ENCODE data around the gene GTPBP1. TPM values are rescaled to one million over a fixed set of nuclear protein-coding genes. Genes with fewer than 3 reads are reported as not detected.

GTPBP1 gene
- total RNA-seq, 1 donor from 2014 or later: 20.0 TPM

DNA sequence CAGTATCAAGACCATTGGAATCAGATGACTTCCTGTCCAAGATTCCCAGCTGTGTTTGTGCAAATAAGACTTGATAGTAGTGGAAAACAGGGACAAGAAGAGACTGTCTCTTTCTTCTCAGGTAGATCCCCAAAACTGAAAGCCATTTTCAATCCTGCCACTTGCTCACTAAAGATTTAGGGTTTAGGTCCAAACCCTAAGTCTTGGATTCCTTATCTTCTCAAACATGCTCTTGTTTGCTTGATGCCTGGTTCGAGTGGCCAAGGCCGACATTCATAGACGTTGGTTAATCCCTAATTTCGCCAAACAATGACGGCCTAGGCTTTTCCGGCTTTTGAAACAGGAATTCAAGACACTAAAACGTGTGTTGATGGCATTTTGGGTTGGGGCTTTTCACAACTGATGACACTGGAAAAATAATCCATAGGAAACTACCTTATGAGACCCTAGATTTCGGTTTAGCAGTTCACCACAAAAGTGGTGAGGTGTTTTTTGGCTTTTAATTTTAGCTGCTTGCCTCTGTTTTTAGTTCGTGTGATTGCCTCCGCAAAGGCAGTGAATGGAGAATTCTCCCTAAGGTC, 1.0 kb upstream of the GTPBP1 start:
- no peak for ATAC-seq

DNA sequence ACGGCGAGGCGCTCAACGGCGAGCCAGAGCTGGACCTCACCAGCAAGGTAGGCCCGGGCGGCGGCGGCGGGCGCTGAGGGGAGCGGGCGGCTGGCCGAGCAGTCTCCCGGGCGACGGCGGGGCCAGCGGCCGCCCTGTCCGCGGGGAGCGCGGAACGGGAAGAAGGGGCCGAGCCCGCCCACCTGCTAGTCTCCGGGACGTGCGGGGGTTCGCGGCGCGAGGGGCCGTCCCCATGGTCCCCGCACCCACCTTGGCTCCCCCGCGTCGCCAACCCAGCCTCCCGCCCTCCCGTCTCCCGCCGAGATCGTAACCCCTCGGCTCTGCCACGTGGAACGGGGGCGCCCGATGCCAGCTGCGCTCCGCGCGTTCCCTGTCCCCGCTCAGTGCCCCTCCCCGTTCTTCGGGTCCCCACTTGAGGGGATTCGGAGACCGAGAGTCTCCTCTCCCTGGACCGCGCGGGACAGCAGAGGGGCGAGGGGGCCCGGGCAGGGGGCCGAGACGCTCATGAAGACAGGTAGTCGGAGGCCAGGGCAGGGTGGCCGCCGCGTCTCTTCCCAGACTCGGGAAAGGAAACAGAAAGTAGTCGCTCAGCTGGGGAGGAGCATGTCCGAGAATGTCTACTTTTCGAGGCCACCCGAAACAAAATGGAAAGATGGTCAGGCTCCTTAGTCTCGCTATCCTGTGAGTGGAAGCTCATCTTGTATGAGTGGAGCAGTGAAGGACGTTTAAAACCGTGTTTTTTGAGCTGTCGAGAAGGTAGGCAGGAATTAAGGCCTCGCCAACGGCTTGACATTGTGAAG, 557 bp downstream of the GTPBP1 start:
- peak; percentile 3 for ATAC-seq

DNA sequence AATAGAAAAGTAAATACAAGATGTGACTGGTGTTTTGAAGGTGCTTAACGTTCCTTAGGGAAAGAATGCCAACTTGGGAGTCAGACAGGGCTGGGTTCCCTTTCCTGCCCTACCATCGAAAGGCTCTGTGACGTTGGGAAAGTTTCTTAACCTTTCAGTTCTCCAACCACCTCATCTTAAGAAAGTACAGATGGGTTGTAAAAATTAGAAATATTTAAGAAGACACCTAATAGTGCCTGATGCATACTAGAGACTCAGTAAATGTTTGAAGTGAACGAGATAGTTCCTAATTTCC, 1.1 kb downstream of the GTPBP1 start:
- ATAC-seq: no peak

DNA sequence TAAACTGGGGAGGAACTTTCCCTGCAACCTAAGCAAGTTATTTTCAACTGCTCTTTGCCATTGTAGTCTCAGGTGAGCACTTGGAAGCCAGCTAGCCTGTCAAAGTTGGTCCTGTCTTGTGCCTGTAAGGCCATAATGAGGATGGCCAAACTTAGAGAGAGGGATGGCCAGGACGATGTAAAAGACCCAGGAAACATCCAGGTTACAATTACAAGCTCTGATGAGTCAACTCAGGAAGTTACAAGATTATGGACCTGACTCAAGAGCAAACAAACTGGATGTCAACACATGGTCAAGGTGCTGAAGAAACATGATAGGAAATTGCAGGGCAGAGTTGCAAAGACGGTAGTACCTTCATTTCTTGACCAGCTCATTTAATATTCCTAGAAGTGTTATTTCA, 1.6 kb downstream of the GTPBP1 start:
- no peak for ATAC-seq

DNA sequence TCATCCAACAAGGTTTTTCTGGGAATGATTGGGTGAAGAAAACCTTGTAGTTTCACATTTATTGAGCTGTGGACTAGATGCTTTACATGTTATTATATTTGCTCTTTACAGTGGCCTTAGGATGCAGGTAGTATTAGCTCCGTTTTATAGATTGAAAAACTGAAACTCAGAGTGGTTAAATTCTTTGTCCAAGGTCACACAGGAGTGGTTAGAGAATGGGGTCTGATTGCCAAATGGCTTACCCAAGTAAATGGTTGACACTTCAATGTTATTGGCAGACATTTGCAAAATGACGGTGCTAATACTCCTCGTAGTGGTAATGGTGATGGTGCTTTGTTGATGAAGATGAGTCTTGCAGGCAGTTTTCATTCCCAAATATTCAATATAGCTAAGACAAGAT, 2.2 kb downstream of the GTPBP1 start:
- ATAC-seq: no peak

DNA sequence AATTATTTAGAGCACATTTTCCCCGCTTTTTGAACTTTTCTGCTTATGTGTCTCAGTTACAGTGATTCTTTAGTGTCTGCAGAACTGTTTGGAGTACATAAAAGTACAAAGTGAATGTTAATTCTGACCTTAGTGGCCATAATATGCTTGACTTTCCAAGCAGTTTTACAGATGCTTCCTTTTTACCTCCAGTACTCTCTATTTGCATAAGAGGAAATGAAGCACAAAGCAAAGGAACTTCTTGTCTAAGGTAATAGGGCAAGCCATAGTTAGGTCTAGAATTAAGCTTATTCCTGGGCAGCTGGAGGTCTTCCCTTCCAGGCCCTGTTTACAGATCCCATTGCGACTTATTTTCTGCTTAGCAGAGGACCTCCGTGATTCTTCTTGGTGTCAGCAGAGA, 3.6 kb downstream of the GTPBP1 start:
- no peak for ATAC-seq

DNA sequence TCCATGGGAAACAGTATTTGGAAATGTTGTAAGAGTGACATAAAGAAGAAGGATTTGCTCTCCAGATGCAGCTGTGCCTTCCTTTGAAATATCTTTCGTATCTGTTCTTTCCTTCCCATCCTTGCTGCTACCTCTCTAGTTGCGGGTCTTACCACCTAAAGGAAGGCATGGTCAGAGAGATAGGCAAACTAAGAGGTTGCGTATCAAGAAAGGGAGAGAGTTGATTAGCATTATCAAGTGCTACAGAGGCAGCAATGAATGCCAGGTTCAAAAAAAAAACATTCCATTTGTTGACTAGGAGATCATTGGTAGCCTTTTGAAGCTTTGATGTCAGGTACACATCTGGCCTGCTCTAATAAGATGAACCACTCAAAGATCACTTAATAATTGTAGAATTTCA, 4.6 kb downstream of the GTPBP1 start:
- ATAC-seq: no peak

DNA sequence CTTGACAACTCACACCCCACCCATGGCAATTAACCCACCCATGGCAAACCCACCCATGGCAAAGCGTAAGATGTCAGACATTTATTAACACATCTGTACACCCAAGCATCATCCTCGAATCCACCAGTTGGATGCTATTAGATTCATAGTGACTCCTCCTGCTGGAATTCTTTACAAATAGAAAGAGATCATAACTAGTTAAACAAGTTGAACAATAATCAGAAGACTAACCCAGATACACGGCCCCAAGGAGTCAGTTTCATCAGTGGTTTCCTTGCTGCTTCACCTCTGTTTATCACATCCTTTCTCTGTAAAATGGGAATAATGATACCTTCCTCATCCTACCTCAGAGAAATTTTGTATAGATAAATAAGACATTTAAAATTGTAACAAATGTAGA, 5.1 kb downstream of the GTPBP1 start:
- peak; percentile 39 for ATAC-seq

DNA sequence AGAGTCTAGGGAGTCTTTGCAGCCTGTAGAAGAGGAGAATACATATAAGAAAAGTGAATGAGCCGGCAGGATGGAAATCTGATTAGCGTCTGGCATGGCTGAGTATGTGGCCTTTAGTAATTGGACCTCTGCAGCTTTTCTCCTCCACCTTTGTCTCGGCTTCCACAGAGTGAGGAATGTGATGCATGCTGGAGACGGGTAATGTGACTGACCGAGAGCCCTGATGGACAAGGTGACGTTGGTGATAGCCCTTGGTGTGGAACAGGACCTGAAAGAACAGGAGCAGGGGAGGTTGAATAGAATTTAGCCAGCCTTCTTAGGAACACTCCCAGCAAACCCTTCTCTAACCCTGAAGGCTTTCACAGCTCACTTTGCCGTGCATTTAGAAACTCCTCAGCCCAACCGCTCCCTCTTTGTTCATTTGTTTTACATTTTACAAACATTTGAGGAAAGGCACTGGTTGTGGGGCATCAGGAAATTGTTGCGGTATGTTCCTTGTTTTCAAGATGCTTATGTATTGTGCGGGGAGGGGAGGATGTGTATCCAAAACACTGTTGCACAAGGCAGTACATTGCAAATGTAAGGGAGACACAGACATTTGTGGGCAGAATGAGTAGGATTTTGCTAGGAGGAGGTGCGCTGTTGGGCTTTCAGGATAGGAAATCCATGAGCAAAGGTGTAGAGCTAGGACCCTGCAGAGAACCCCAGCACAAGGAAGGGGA, 6.9 kb downstream of the GTPBP1 start:
- no peak for ATAC-seq

DNA sequence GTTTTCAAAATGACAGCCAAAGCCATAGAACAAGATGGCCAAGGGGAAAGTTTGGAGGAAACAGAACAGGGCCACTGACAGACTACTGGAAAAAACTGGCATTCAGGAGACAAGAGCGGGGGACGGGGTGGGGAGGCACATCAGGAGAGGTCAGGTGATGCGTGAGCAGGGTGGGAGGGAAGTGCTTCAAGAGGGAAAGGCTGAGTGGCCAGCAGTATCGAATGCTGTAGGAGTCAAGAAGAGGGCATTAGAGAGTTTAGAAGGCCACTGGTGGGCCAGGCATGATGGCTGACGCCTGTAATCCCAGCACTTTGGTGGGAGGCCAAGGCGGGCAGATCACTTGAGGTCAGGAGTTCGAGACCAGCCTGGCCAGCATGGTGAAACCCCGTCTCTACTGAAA, 8.2 kb downstream of the GTPBP1 start:
- ATAC-seq: no peak

DNA sequence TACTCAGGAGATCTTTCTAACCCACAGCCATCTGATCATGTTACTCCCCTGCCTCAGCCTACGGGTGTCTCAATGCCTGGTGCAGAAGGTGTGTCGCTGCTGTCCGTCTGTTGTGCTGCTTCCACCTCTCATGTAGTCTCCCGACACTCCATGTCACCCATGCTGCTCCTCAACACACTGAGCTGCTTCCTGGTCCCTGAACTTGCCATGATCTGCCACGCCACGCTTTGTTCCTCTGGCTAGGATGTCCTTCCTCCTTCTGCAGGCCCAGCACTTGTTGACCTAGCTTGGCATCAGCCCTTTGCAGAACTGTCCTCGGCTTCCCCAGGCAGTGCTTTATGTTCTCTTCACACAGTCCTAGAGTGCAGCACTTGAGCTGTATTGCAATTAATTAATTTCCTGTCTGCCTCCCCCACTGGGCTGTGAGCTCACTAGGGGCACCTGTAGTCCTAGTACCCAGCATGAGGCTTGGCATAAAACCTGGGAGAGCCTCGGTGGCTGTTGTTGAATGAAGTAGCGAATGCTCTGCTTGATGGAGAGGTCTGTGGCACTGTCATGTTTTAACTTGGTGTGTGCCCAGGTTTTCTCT, 9.5 kb downstream of the GTPBP1 start:
- ATAC-seq: no peak

DNA sequence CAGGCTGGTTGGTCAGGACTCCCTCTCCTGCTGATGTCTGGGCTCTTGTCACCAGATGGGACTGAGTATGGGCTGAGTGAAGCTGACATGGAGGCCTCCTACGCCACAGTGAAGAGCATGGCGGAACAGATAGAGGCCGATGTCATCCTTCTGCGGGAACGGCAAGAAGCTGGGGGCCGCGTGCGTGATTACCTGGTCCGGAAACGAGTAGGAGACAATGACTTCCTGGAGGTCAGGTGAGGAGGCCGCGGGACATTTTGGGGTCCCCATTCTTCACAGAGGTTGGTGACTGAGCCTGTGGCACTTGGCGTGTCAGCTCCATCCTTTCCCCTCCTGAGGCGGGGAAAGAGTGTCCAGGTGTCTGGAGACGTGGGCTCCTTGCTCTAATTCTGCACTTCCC, 10.1 kb downstream of the GTPBP1 start:
- ATAC-seq: no peak

DNA sequence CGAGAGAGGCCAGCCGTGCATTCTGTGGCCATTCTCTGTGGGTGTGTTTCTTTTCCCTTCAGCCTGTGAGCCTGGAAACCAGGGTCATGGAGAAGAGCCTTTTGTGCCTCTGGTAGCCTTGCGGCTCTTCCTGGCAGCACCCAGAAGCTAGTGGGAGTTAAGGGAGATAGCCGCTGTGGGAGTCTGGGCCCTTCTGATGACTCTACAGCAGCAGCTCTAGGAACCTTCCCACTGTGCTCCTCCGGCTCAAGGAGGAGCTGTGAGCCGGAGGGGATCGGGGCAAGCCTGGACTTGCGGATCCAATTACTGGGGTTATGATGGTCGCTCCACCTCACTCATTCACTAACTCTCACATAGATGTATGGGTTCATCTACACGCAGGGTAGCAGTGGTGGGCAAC, 10.5 kb downstream of the GTPBP1 start:
- ATAC-seq: no peak

DNA sequence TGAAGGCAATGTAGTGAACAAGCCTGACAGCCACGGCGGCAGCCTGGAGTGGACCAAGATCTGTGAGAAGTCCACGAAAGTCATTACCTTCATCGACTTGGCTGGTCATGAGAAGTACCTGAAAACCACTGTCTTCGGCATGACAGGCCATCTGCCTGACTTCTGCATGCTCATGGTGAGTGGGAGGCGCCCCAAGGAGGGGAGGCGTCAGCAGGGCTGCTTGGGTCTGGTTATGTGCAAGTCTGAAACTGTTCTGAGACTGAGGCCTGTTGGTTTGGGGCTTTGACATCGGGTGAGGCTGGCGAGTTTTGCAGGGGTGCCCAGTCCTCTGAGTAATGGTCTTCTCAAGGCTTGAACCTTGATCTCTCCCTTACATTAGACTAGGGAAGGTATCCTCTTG, 11.1 kb downstream of the GTPBP1 start:
- peak; percentile 19 for ATAC-seq

DNA sequence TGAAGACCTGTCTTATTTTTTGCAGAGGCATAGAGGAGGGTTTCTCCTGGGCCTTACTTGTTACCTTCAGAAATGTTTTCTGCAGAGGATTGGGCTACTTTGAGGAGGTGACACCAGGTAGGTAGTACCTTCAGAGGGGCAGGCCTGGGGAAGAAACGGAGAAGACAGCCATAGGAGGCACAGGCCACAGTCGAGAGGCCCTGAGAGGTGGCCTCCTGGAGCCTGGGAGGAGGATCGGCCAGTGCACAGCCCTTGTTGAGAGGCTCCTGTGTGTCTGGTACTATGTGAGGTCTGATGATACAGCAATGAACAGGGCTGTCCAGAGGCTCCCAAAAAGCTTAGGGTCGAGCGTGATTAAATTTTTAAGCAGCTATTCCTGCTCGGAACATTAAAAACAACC, 11.5 kb downstream of the GTPBP1 start:
- ATAC-seq: no peak

DNA sequence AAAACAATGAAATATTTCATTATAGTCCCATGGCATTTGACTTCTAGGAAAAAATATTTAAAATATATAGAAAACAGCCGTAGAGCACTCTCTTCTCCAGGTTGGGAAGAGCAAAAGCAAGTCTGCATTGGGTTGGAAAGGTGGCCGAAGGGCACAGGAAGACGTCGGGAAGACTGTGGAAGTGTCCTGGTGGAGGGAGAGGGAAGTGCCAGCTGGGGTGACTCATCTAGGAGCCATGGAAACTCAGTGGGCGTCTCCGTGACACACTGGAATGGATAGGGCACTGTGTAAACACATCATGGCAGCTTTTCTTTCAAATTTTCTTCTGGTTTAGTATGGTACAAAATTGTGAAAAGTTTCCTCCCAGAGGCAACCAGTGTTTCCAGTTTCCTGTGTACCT, 12.7 kb downstream of the GTPBP1 start:
- ATAC-seq: peak; percentile 92

DNA sequence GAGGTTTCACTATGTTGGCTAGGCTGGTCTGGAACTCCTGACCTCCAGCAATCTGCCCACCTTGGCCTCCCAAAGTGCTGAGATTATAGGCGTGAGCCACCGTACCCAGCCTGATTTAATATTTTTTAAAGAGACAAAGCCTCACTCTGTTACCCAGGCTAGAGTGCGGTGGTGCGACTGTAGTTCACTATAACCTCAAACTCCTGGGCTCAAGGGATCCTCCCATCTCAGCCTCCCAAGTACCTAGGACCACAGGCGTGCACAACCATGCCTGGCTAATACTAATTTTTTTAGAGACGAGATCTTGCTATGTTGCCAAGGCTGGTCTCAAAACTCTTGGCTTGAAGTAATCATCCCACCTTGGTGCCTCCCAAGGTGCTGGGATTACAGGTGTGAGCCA, 13.5 kb downstream of the GTPBP1 start:
- no peak for ATAC-seq

DNA sequence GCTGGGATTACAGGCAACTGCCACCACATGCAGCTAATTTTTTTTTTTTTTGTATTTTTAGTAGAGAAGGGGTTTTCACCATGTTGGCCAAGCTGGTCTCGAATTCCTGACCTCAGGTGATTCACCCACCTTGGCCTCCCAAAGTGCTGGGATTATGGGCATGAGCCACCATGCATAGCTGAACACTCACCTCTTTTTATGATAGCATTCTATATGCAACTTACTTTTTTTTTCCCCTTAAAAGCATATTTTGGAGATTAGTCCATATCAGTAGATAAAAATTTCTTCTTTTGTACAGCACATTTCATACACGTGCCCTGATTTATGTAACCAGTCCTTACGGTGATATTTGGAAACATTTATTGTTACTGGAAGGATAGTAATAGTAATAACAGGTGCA, 14.6 kb downstream of the GTPBP1 start:
- ATAC-seq: no peak

DNA sequence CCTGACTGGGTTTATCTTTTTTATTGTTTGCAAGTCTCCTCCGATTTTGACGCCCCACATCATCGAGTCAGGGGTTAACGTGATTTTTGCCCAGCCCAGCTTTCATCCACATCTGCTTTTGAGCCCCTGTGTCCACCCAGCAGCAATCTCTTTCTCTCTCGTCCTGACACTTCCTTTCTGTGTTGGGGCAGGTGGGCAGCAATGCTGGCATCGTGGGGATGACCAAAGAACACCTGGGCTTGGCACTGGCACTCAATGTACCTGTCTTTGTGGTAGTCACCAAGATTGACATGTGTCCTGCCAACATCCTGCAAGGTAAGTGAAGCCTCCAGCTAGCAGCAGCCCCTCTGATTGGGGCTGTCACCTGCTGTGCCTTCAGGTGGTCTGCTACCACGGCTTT, 15.8 kb downstream of the GTPBP1 start:
- ATAC-seq: no peak

DNA sequence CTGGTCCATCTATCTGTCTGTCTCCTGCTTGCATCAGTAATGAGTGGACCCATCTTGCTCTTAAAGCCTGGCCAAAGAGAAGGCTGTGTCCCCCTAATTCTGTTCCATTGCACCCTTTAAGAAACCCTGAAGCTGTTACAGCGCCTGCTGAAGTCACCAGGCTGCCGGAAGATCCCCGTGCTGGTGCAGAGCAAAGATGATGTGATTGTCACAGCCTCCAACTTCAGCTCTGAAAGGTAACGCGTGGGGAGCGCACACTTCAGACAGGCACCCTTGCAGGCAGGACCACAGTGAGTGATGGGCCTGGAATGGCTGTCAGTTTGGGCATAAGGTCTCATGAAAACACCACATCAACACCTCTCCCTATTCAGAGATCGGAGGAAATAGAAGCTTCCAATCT, 18.4 kb downstream of the GTPBP1 start:
- no peak for ATAC-seq

DNA sequence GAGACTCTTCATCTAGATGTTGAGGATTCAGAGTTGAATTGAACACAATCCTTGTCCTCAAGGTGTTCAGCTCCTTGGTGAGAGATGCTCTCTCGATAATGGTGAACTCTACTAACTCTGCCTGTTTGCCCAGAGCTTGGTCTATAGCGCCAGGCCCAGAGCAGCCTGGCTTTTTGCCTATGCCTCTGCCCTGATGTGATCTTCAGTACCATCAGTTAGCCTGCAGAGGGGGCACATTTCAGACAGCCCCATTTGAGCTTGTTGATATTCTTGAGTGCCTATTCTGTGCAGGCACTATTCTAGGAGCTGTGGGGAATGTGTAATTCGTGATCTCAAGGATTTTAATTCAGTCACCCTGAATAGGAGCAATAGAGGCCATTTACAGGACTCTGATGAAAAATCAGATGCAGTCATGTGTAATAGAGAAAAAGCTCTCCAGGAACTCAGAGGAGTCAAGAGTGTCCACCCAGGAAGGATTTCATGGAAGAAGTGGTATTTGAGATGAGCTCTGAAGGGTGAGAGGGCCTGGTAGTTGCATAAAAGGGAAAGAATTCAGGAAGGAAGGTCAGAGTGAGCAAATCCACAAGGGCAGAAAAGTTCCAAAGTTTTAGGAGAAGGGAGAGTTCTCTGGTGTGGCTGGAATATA, 19.3 kb downstream of the GTPBP1 start:
- ATAC-seq: peak; percentile 49

DNA sequence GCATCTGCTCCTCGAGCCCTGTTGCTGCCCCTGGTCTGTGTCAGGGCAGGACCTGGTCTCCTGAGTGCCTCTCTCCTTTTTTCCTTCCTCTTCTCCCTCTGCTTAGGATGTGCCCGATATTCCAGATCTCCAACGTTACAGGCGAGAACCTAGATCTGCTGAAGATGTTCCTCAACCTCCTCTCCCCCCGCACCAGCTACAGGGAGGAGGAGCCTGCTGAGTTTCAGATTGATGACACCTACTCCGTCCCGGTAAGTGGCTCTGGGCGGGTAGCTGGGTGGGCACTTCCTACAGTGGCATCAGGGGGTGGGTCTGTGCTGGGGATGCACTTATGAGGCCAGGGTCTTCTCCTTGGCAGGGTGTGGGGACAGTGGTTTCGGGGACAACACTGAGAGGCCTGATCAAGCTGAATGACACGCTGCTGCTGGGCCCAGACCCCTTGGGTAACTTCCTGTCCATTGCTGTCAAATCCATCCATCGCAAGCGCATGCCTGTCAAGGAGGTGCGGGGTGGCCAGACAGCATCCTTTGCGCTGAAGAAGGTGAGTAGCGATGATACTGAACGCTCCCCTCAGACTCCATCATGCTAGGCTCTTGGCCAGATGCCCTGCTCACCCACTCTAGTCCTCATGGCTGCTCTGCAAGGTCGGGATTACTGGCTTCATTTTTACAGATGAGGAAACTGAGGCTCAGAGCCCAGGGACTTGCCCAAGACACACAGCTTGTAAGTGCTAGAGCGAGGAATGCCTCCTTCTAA, 20.3 kb downstream of the GTPBP1 start:
- ATAC-seq: no peak

DNA sequence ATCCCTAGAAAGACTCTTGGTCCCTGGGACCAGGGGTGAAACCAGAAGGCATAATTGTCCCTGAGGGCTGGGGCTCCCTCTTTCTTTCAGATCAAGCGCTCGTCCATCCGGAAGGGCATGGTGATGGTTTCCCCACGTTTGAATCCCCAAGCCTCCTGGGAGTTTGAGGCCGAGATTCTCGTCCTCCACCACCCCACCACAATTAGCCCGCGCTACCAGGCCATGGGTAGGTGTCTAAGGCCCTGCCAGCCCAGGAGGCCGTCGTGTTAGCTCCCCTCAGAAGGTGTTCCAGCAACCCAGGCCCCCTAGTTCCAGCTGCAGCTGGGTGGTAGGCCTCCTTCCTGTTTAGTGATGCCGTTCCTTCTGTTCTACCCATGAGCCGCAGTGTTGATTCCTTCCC, 21.4 kb downstream of the GTPBP1 start:
- ATAC-seq: no peak

Measured in esophagus mucosa (tissue), 1 donor.